SH-SY5Y (cell line): ENCODE data around the gene PRRC2C.

Experiments
- GATA2 ChIP-seq: IDR thresholded peaks from 2 replicates; pipeline ENCODE4 v1.6.1; 2011; ENCODE audit warnings: mild to moderate bottlenecking, low read depth, low read length
- GATA3 ChIP-seq: IDR thresholded peaks from 2 replicates; pipeline ENCODE4 v1.6.1; 2011; ENCODE audit warnings: low read depth, mild to moderate bottlenecking, low read length, moderate library complexity

DNA sequence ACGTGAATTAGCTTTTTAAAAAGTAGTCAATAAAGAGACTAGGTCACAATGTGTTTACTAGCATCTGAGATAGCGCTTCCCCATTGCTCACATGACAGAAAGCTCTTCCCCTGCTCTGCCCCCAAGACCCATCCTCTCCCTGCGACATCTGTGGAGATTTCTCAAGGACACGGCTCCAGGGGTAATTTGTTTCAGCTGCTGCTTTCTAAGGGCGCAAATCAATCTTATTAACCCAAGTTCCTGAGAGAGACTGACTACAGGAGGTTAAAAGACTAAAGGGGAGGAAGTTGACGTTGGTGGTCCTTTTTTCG, 136.8 kb downstream of the PRRC2C start, which contains the start of gene MYOCOS:
- TF ChIP-seq GATA2 (no peak), GATA3 (no peak)
